Activated CD4-positive, alpha-beta T cell treated with anti-CD3 and anti-CD28 coated beads, Interleukin-2, amount 50 U/mL, for 16 hours (primary cell): ENCODE results near the gene PSPC1.

Experiments
- DNase-seq: peaks from one replicate; pipeline ENCODE4 v3.0.0-alpha.2; 2020

PSPC1 gene

GRCh38 chr13:19672990-19673389, 109.8 kb downstream of the PSPC1 start:
- no peak for DNase-seq

- DNase-seq: no peak
Measured at GRCh38 chr13:19670147-19670546, 112.6 kb downstream of the PSPC1 start.

DNA sequence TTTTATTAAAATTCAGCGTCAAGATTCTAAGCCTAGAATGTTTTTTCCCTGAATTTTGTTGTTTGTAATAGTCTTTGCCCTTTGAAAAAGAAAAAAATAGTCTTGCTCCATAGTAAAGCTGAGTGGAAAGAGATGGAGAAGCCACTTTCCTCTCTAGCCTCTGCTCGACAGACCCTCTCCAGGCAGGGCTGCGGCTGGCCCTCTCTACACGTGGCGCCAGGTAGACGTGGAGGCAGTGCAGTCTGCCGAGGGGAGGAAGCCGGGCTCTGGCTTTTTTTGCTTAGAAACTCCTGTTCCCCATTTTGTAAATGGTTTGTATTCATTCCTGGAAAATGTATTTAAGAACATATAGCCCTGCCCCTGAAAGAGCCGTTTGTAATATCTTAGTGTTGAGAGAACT, 114.0 kb downstream of the PSPC1 start:
- DNase-seq: no peak

- DNase-seq: no peak
Measured at GRCh38 chr13:19665427-19665859, 117.3 kb downstream of the PSPC1 start.

DNA sequence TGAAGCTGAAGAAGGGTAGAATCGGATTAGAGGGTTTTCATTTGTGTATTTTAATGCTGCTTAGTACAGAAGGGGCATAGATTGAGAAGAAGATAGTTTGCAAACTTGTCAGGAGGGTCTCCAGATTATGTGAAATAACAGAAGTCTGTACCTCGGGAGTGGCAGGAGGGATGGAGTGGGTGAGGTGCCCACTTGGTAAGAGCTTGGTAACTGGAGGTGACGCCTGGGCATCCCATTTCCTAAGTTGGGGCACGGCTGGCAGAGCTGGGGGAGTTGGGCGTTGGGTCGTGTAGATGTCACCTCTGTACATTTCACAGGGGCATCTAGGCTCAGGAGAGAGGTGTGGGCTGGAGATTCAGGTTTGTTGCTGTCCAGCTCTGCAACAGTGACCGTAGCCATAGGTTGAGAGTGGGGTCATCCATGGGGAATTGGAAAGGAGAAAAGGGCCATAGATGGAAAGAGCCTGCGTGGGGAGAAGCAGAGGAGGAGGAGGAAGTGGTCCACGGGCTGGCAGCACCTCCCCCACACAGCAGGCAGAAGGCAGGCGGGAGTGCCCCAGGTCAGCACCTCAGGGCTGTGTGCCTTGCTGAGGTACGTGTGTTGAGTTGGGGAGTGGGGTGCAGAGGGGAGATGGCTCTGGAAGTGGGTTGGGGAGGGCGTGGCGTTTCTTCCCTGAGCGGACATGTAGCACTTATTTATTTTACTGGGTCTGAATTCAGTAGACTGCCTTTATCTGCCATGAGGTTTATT, 118.1 kb downstream of the PSPC1 start:
- DNase-seq: no peak

GRCh38 chr13:19663416-19663979, 119.2 kb downstream of the PSPC1 start:
- DNase-seq: no peak

DNA sequence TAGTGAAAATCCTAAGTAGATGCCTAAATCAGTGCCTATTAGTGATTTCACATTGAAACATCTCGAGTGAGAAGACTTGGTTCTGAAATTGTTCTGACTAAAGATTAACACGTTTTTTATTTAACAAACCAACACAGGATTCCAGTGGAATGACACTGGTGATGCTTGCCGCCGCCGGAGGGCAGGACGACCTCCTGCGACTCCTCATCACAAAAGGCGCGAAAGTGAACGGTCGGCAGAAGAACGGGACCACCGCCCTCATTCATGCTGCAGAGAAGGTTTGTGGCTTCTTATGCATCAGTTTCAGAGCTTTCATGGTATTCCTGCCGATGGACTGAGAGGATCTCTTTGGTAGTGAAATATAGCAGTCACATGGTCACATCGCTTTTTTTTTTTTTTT, 121.2 kb downstream of the PSPC1 start:
- no peak for DNase-seq

DNA sequence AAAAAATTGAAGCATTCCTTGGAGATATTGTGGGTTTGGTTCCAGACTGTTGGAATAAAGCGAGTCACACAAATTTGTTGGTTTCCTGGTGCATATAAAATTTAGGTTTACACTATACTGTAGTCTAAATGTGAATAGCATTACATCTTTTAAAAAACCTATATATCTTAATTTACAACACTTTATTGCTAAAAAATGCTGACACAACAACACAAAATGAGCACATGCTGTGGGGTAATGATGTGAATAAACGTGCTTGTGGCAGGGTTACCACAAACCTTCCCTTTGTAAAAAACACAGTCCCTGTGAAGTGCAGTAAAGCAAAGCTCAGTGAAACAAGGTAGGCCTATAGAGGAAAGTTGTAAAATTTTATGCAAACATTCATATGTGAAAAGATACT, 121.6 kb downstream of the PSPC1 start:
- no peak for DNase-seq

GRCh38 chr13:19658831-19659230, 123.9 kb downstream of the PSPC1 start:
- DNase-seq: no peak

DNA sequence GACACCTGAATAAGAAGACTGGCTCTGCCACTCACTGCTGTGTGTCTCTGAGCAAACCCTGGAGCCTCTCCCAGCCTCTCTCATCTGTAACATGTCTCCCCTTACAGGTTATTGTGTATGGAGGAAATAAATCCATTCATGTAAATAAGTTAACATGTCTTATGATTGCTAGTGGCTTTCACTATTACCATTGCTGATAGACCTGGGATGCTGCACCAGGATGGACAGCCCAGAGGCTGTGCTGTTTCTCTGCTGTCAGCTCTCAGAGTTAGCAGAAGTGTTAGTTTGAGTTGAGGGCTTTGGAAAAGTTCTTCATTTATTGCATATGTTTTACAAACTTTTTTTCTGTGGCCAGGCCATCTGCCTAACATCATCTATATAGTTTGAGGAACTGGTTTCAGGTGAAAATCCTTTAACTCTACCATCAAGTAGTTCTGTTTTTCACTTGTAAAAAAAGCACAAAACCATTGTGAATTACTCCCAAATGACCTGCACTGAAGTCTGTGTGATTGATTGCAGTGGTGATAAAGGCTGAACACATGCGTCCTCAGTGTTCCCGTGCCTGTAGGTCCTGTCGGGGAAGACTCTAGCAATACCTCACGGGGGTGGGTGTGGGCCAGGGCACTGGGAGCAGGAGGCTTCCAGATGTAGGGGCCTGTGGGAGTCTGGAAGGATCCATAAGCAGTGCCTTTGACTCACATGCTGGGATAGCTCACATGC, 124.7 kb downstream of the PSPC1 start:
- no peak for DNase-seq
